ENCODE results near the gene PADI3. TPM values are rescaled to one million over a fixed set of nuclear protein-coding genes. Genes with fewer than 3 reads are reported as not detected.

PADI3 gene
- polyA plus RNA-seq, 2 of the 4 experiments (the other 2 are of a cell fraction): 0.99 to 2.4 TPM

GRCh38 chr1:17260738-17261137 lies 11.8 kb downstream of the PADI3 start:
- ATAC-seq: no peak
- POLR2A ChIA-PET: no interaction called here
- no peak overlapping the region for H3K4me2 ChIP-seq

GRCh38 chr1:17263936-17264335 lies 15.0 kb downstream of the PADI3 start:
- H3K27ac ChIP-seq: no peak overlapping the region
- no peak overlapping the region for H3K4me3 ChIP-seq
- H3K4me2 ChIP-seq: no peak overlapping the region
- no peak for FAIRE-seq
- no peak for DNase-seq (ENCODE audit: low read depth in 1 of 2, low spot score in 1 of 2)
- no peak for ATAC-seq
- H3K4me1 ChIP-seq: peaks cover 15% of the 10 kb centered on the region
- TF ChIP-seq ZC3H11A (IDR thresholded peaks at IDR 0.05) (no peak), JUN (IDR thresholded peaks at IDR 0.05) (no peak), RCOR1 (IDR thresholded peaks at IDR 0.05; ENCODE audit: low read depth, low read length) (no peak), HDAC2 (IDR thresholded peaks at IDR 0.05) (no peak), EHMT2 (IDR thresholded peaks at IDR 0.05; ENCODE audit: low read depth) (no peak), CHD2 (IDR thresholded peaks at IDR 0.05; ENCODE audit: low read length, partially characterized antibody) (no peak), HOXB5 (CRISPR knock-in tag; IDR thresholded peaks at IDR 0.05) (no peak), ZNF302 (CRISPR knock-in tag; IDR thresholded peaks at IDR 0.05) (no peak)
- ChIA-PET CTCF (interaction anchor here (0.8 to 5.0 kb wide), 5 partner anchors 10 to 138 kb away, joined by 3 to 29 read pairs (median 9); no protein-coding TSS in a partner anchor), POLR2A (no interaction called here)
- H3K9me3 ChIP-seq: no peaks in the 10 kb centered on the region

More at GRCh38 chr1:17260738-17261137, 11.8 kb downstream of the PADI3 start:
- H3K9me3 ChIP-seq: no peaks in the 10 kb centered on the region
- H3K4me1 ChIP-seq: peaks cover 25% of the 10 kb centered on the region
- no peak for DNase-seq (ENCODE audit: low read depth in 1 of 2, low spot score in 1 of 2)
- no peak for FAIRE-seq
- peak overlapping the region in 1 of 2 experiments; percentile 84; a peak in 3 of 6 replicates for H3K27ac ChIP-seq
- WGBS (ENCODE audit: missing lambda C conversion rate): 94% methylated on average over 5 of the region's 5 CpGs
- no peak overlapping the region for H3K4me3 ChIP-seq
- TF ChIP-seq ZSCAN20 (CRISPR knock-in tag; IDR thresholded peaks at IDR 0.05) (no peak), ZNF302 (CRISPR knock-in tag; IDR thresholded peaks at IDR 0.05) (no peak), POLR2A (IDR thresholded peaks at IDR 0.05; ENCODE audit: low read length) (no peak), NFE2L2 (conservative IDR thresholded peaks at IDR 0.05; ENCODE audit: low read length) (no peak), CHD4 (IDR thresholded peaks at IDR 0.05; ENCODE audit: borderline replicate concordance) (no peak), CTCF (IDR thresholded peaks at IDR 0.05) (no peak), SMC3 (IDR thresholded peaks at IDR 0.05) (no peak), POLR2AphosphoS2 (conservative IDR thresholded peaks at IDR 0.05; ENCODE audit: low read length) (no peak), HDAC2 (IDR thresholded peaks at IDR 0.05) (no peak), PBX3 (IDR thresholded peaks at IDR 0.05) (no peak), SREBF2 (IDR thresholded peaks at IDR 0.05) (no peak)
- CTCF ChIA-PET: interaction anchor here (0.6 to 5.0 kb wide), 6 partner anchors 13 to 203 kb away, joined by 3 to 29 read pairs (median 4); no protein-coding TSS in a partner anchor

- peak overlapping the region in 1 of 2 experiments; percentile 73; a peak in 2 of 6 replicates for H3K27ac ChIP-seq
- no peak for ATAC-seq
Observed at GRCh38 chr1:17264470-17264869, 15.6 kb downstream of the PADI3 start.

More at GRCh38 chr1:17264470-17264869, 15.6 kb downstream of the PADI3 start:
- no peak for FAIRE-seq
- Histone ChIP-seq H3K4me1 (peaks cover 9% of the 10 kb centered on the region; the same call in 2 of the 3 replicates), H3K4me2 (no peak overlapping the region), H3K4me3 (no peak overlapping the region), H3K9me3 (no peaks in the 10 kb centered on the region)
- DNase-seq (ENCODE audit: low read depth in 1 of 2, low spot score in 1 of 2): no peak
- ChIA-PET POLR2A (no interaction called here), CTCF (interaction anchor here (0.7 to 5.0 kb wide), 5 partner anchors 9 to 139 kb away, joined by 3 to 29 read pairs (median 5); no protein-coding TSS in a partner anchor)
- 98% methylated on average over 5 of the region's 5 CpGs for WGBS (ENCODE audit: missing lambda C conversion rate)
- no peak for TF ChIP-seq TP53 (CRISPR knock-in tag; IDR thresholded peaks at IDR 0.05)
- no peak for TF ChIP-seq ATOH8 (CRISPR knock-in tag; IDR thresholded peaks at IDR 0.05; ENCODE audit: low read depth)
- no peak for TF ChIP-seq BHLHE40 (IDR thresholded peaks at IDR 0.05; ENCODE audit: low read depth, low read length)
- TF ChIP-seq HDAC2 (IDR thresholded peaks at IDR 0.05): no peak
- no peak for TF ChIP-seq PBX3 (IDR thresholded peaks at IDR 0.05)
- TF ChIP-seq SREBF2 (IDR thresholded peaks at IDR 0.05): no peak
- no peak for TF ChIP-seq EHF (CRISPR knock-in tag; IDR thresholded peaks at IDR 0.05)
- TF ChIP-seq ZNF302 (CRISPR knock-in tag; IDR thresholded peaks at IDR 0.05): no peak
- TF ChIP-seq GATA3 (IDR thresholded peaks at IDR 0.05; ENCODE audit: borderline replicate concordance): no peak
- TF ChIP-seq NPAS2 (CRISPR knock-in tag; IDR thresholded peaks at IDR 0.05; ENCODE audit: borderline replicate concordance): no peak
- no peak for TF ChIP-seq RNF2 (IDR thresholded peaks at IDR 0.05; ENCODE audit: borderline replicate concordance, low read depth)
- TF ChIP-seq CBX2 (IDR thresholded peaks at IDR 0.05; ENCODE audit: borderline replicate concordance, low read depth): no peak
- no peak for TF ChIP-seq HOXA7 (CRISPR knock-in tag; IDR thresholded peaks at IDR 0.05)
- TF ChIP-seq PHF8 (IDR thresholded peaks at IDR 0.05; ENCODE audit: borderline replicate concordance, low read depth): no peak
- no peak for TF ChIP-seq JUN (IDR thresholded peaks at IDR 0.05)
- TF ChIP-seq HEYL (CRISPR knock-in tag; IDR thresholded peaks at IDR 0.05): no peak
- TF ChIP-seq NFE2L2 (conservative IDR thresholded peaks at IDR 0.05; ENCODE audit: low read length): no peak
- no peak for TF ChIP-seq MAZ (IDR thresholded peaks at IDR 0.05; ENCODE audit: borderline replicate concordance, low read depth, low read length)

All from A549 (cell line).